HepG2 (cell line): ENCODE data around the gene TICAM2.

Experiments used
- FOXJ3 ChIP-seq: sonication (generic); formaldehyde crosslinking; IDR thresholded peaks from 2 replicates; pipeline ENCODE4 v1.4.0; 2020; ENCODE audit warnings: missing genetic modification reagents, mild to moderate bottlenecking, borderline replicate concordance
- MXI1 ChIP-seq: IDR thresholded peaks from 3 replicates; pipeline ENCODE4 v1.6.1; 2012; ENCODE audit warnings: low read depth, low read length, inconsistent platforms, borderline replicate concordance
- NBN ChIP-seq: fragments of 450-650 bp; conservative IDR thresholded peaks from 2 replicates; pipeline ENCODE4 v1.6.1; 2017
- POLR2A ChIP-seq, 2 experiments: IDR thresholded peaks; 2 replicates each; pipeline ENCODE4 v1.6.1; 2011; ENCODE audit warnings: low read depth in 2 of 2, low read length in 2 of 2, mild to moderate bottlenecking in 1 of 2, moderate library complexity in 1 of 2; ENCODE audit not compliant: insufficient read depth in 1 of 2
- SMC3 ChIP-seq: IDR thresholded peaks from 2 replicates; pipeline ENCODE4 v1.6.1; 2011; ENCODE audit warnings: low read length, improper control_type of control experiment
- SRF ChIP-seq: IDR thresholded peaks from 2 replicates; pipeline ENCODE4 v1.6.1; 2011; ENCODE audit warnings: mild to moderate bottlenecking, low read depth, low read length, moderate library complexity
- TAF1 ChIP-seq: sonication (generic); formaldehyde crosslinking; IDR thresholded peaks from 2 replicates; pipeline ENCODE4 v1.4.0; 2020; ENCODE audit warnings: missing genetic modification reagents
- ZFP36 ChIP-seq: fragments of 150-350 bp; IDR thresholded peaks from 2 replicates; pipeline ENCODE4 v1.6.1; 2018; ENCODE audit warnings: borderline replicate concordance, low read length, low read depth; ENCODE audit not compliant: partially characterized antibody
- ZNF124 ChIP-seq: sonication (generic); formaldehyde crosslinking; IDR thresholded peaks from 2 replicates; pipeline ENCODE4 v1.4.0; 2020; ENCODE audit warnings: missing genetic modification reagents
- ZNF274 ChIP-seq: sonication (generic); formaldehyde crosslinking; IDR thresholded peaks from 2 replicates; pipeline ENCODE4 v1.5.1; 2020; ENCODE audit warnings: mild to moderate bottlenecking, missing genetic modification reagents
- ZNF660 ChIP-seq: sonication (generic); formaldehyde crosslinking; IDR thresholded peaks from 2 replicates; pipeline ENCODE4 v1.5.1; 2020; ENCODE audit warnings: mild to moderate bottlenecking, low read depth, missing genetic modification reagents, borderline replicate concordance
- TF ChIP-seq, protein P1 (sequence below): IDR thresholded peaks from 2 replicates; pipeline ENCODE4 v1.6.1; 2012; ENCODE audit warnings: low read length, improper control_type of control experiment
- TF ChIP-seq, protein P2 (sequence below): sonication (generic); formaldehyde crosslinking; IDR thresholded peaks from 2 replicates; pipeline ENCODE4 v1.5.0; 2020; ENCODE audit warnings: mild to moderate bottlenecking, missing genetic modification reagents, moderate library complexity
- TF ChIP-seq, protein P3 (sequence below): conservative IDR thresholded peaks from 2 replicates; pipeline ENCODE4 v1.6.1; 2018; ENCODE audit warnings: missing genetic modification reagents

DNA sequence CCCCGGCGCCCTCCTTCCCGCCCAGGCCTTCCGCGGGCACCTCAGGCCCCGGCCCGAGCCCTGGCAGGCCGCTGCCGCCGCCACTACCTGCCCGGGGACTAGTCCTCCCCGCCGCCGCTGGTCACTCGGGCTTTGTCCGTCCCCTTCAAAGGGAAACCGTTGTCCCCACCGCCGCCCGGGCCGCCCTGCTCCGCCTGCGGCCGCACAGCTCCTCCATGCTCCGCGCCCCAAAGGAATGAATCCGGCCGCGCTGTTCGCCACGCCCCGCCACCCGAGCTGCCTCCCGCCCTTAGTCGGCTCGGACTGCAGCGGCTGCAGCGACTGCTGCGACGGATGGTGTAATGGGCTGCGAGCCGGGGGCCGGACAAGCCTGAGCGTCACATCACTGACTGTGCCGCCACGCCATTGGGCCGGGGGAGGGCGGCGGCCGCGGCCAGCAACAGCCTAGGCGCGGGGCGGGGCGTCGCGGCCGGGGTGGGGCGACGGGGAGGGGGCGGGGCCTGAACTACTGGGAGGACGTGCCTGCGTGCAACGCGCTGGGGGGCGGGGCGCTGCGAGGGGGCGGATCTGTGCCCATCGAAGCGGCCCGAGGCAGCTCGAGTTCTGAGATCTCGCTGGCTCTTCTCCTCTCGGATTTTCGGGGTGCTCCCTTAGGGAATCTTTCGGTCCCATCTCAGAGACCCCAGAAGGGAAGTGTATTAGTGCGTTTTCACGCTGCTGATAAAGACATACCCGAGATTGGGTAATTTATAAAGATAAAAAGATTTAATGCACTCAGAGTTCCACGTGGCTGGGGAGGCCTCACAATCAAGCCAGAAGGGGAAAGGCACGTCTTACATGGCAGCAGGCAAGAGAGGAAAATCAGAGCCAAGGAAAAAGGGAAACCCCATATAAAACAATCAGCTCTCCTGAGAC is 57.6 kb downstream of the TICAM2 start, which contains the start of gene FEM1C:
- TF ChIP-seq ZFP36: peak; percentile 79
- TF ChIP-seq, protein P1, sequence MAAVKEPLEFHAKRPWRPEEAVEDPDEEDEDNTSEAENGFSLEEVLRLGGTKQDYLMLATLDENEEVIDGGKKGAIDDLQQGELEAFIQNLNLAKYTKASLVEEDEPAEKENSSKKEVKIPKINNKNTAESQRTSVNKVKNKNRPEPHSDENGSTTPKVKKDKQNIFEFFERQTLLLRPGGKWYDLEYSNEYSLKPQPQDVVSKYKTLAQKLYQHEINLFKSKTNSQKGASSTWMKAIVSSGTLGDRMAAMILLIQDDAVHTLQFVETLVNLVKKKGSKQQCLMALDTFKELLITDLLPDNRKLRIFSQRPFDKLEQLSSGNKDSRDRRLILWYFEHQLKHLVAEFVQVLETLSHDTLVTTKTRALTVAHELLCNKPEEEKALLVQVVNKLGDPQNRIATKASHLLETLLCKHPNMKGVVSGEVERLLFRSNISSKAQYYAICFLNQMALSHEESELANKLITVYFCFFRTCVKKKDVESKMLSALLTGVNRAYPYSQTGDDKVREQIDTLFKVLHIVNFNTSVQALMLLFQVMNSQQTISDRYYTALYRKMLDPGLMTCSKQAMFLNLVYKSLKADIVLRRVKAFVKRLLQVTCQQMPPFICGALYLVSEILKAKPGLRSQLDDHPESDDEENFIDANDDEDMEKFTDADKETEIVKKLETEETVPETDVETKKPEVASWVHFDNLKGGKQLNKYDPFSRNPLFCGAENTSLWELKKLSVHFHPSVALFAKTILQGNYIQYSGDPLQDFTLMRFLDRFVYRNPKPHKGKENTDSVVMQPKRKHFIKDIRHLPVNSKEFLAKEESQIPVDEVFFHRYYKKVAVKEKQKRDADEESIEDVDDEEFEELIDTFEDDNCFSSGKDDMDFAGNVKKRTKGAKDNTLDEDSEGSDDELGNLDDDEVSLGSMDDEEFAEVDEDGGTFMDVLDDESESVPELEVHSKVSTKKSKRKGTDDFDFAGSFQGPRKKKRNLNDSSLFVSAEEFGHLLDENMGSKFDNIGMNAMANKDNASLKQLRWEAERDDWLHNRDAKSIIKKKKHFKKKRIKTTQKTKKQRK: no peak
- TF ChIP-seq, protein P2, sequence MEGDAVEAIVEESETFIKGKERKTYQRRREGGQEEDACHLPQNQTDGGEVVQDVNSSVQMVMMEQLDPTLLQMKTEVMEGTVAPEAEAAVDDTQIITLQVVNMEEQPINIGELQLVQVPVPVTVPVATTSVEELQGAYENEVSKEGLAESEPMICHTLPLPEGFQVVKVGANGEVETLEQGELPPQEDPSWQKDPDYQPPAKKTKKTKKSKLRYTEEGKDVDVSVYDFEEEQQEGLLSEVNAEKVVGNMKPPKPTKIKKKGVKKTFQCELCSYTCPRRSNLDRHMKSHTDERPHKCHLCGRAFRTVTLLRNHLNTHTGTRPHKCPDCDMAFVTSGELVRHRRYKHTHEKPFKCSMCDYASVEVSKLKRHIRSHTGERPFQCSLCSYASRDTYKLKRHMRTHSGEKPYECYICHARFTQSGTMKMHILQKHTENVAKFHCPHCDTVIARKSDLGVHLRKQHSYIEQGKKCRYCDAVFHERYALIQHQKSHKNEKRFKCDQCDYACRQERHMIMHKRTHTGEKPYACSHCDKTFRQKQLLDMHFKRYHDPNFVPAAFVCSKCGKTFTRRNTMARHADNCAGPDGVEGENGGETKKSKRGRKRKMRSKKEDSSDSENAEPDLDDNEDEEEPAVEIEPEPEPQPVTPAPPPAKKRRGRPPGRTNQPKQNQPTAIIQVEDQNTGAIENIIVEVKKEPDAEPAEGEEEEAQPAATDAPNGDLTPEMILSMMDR (CRISPR knock-in tag): peak; percentile 26; the same call in 1 of the 2 replicates
- TF ChIP-seq NBN: no peak
- peak; percentile 88 to 95 for TF ChIP-seq POLR2A (IDR thresholded peaks at IDR 0.05; ENCODE audit: insufficient read depth in 1 of 2, low read depth in 2 of 2, low read length in 2 of 2)
- peak; percentile 76; the same call in 1 of the 3 replicates for TF ChIP-seq MXI1
- TF ChIP-seq FOXJ3 (CRISPR knock-in tag): no peak
- TF ChIP-seq ZNF274 (CRISPR knock-in tag): peak; percentile 94
- TF ChIP-seq SRF: no peak
- peak; percentile 100 for TF ChIP-seq TAF1 (CRISPR knock-in tag)
- TF ChIP-seq ZNF124 (CRISPR knock-in tag): no peak
- TF ChIP-seq ZNF660 (CRISPR knock-in tag): no peak
- TF ChIP-seq, protein P3, sequence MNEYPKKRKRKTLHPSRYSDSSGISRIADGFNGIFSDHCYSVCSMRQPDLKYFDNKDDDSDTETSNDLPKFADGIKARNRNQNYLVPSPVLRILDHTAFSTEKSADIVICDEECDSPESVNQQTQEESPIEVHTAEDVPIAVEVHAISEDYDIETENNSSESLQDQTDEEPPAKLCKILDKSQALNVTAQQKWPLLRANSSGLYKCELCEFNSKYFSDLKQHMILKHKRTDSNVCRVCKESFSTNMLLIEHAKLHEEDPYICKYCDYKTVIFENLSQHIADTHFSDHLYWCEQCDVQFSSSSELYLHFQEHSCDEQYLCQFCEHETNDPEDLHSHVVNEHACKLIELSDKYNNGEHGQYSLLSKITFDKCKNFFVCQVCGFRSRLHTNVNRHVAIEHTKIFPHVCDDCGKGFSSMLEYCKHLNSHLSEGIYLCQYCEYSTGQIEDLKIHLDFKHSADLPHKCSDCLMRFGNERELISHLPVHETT (CRISPR knock-in tag): no peak
- TF ChIP-seq SMC3: no peak
